Mesothelial cell of epicardium (in vitro differentiated cells): ENCODE measurements around the gene PRSS33. TPM values are rescaled to one million over a fixed set of nuclear protein-coding genes. Genes with fewer than 3 reads are reported as not detected.

Source experiments
- DNase-seq, 2 experiments: peaks; one replicate each; pipeline ENCODE4 v3.0.0; 2021; ENCODE audit warnings: low spot score in 2 of 2; ENCODE audit not compliant: unreplicated experiment in 2 of 2
- H3K27ac Mint-ChIP-seq: 2 replicates; pipeline ENCODE4 v1.8.0; 2021; ENCODE audit warnings: mixed read lengths
- H3K27me3 Mint-ChIP-seq: 2 replicates; pipeline ENCODE4 v1.8.0; 2021; ENCODE audit warnings: low read depth, mixed read lengths
- H3K36me3 Mint-ChIP-seq: 2 replicates; pipeline ENCODE4 v1.8.0; 2021; ENCODE audit warnings: mixed read lengths
- H3K4me1 Mint-ChIP-seq: 2 replicates; pipeline ENCODE4 v1.8.0; 2021; ENCODE audit warnings: mixed read lengths
- H3K4me3 Mint-ChIP-seq: 2 replicates; pipeline ENCODE4 v1.8.0; 2021; ENCODE audit warnings: mild to moderate bottlenecking, moderate library complexity, mixed read lengths
- H3K9me3 Mint-ChIP-seq: 2 replicates; pipeline ENCODE4 v1.8.0; 2021; ENCODE audit warnings: mixed read lengths
- CTCF ChIP-seq: fragments of 200-600 bp; sonication (generic); IDR thresholded peaks from one replicate; pipeline ENCODE4 v1.5.0; 2021; ENCODE audit warnings: antibody characterized with exemption; ENCODE audit not compliant: unreplicated experiment
- total RNA-seq: library from RNA; stranded (reverse); gene quantifications from 3 replicates; pipeline ENCODE4 v1.2.1, GENCODE V29; 2021

PRSS33 gene
- total RNA-seq, 1 donor from 2014 or later: not detected

GRCh38 chr16:2741168-2741567 lies 46.2 kb downstream of the PRSS33 start:
- H3K9me3 Mint-ChIP-seq: no peaks in the 10 kb centered on the region
- H3K36me3 Mint-ChIP-seq: no peaks in the 10 kb centered on the region
- H3K27me3 Mint-ChIP-seq: no peaks in the 10 kb centered on the region
- no peak for DNase-seq
- H3K27ac Mint-ChIP-seq: no peak overlapping the region
- no peak for TF ChIP-seq CTCF
- H3K4me1 Mint-ChIP-seq: peaks cover 13% of the 10 kb centered on the region
- H3K4me3 Mint-ChIP-seq: no peak overlapping the region

GRCh38 chr16:2740476-2740875 lies 46.9 kb downstream of the PRSS33 start:
- Mint-ChIP-seq H3K9me3 (no peaks in the 10 kb centered on the region), H3K27ac (no peak overlapping the region), H3K27me3 (no peaks in the 10 kb centered on the region), H3K36me3 (no peaks in the 10 kb centered on the region), H3K4me1 (peaks cover 13% of the 10 kb centered on the region), H3K4me3 (no peak overlapping the region)
- TF ChIP-seq CTCF: no peak
- DNase-seq: no peak

- Mint-ChIP-seq H3K27ac (no peak overlapping the region), H3K4me3 (no peak overlapping the region), H3K4me1 (peaks cover 13% of the 10 kb centered on the region), H3K9me3 (no peaks in the 10 kb centered on the region), H3K27me3 (no peaks in the 10 kb centered on the region), H3K36me3 (no peaks in the 10 kb centered on the region)
- DNase-seq: no peak
- no peak for TF ChIP-seq CTCF
Measured at GRCh38 chr16:2739625-2740430, 47.5 kb downstream of the PRSS33 start.

- no peak for DNase-seq
- Mint-ChIP-seq H3K4me1 (peaks cover 13% of the 10 kb centered on the region), H3K27me3 (no peaks in the 10 kb centered on the region), H3K27ac (no peak overlapping the region), H3K4me3 (no peak overlapping the region), H3K36me3 (no peaks in the 10 kb centered on the region), H3K9me3 (no peaks in the 10 kb centered on the region)
- no peak for TF ChIP-seq CTCF
Measured at GRCh38 chr16:2738615-2739014, 48.7 kb downstream of the PRSS33 start.

- no peak overlapping the region for H3K4me3 Mint-ChIP-seq
- H3K4me1 Mint-ChIP-seq: peaks cover 13% of the 10 kb centered on the region
- DNase-seq: no peak
- H3K9me3 Mint-ChIP-seq: no peaks in the 10 kb centered on the region
- no peak for TF ChIP-seq CTCF
- no peaks in the 10 kb centered on the region for H3K27me3 Mint-ChIP-seq
- H3K36me3 Mint-ChIP-seq: no peaks in the 10 kb centered on the region
- H3K27ac Mint-ChIP-seq: no peak overlapping the region
Measured at GRCh38 chr16:2737895-2738418, 49.4 kb downstream of the PRSS33 start.
